Endothelial cell of umbilical vein (primary cell): ENCODE measurements around the gene RBM20. TPM values are rescaled to one million over a fixed set of nuclear protein-coding genes. Genes with fewer than 3 reads are reported as not detected.

Source experiments
- BruUV-seq: library from RNA; stranded (reverse); fragments of 400-500 nt; replicated peaks from 2 replicates; lab custom pipeline; 2021; lab: Mats Ljungman, UMichigan
- CTCF ChIA-PET: fragments of 300-600, 350-600 bp; sonication (Branson Sonifier 250); formaldehyde crosslinking; loops from one replicate; lab custom pipeline; 2021; ENCODE audit warnings: antibody characterized with exemption, inconsistent platforms; lab: Charles Lee
- POLR2A ChIA-PET: fragments of 300-600, 350-600 bp; sonication (Branson Sonifier 250); formaldehyde crosslinking; loops from one replicate; lab custom pipeline; 2021; ENCODE audit warnings: antibody characterized with exemption, inconsistent platforms; lab: Charles Lee
- DNase-seq: peaks from one replicate; pipeline ENCODE4 v3.0.0-alpha.2; 2011; ENCODE audit warnings: low read depth, low spot score
- FAIRE-seq: peaks from 2 replicates; lab custom pipeline; 2011; peaks lifted over from hg19 to GRCh38; lab: Jason Lieb, UNC
- H2AFZ ChIP-seq: 2 replicates; pipeline ENCODE4 v1.6.0; 2012; ENCODE audit warnings: low read depth, low read length, control low read depth, inconsistent platforms
- H3K27ac ChIP-seq: 2 replicates; pipeline ENCODE4 v1.5.1; 2011; ENCODE audit warnings: low read depth, mild to moderate bottlenecking, control low read depth, low read length, moderate library complexity; ENCODE audit not compliant: insufficient read depth
- H3K27me3 ChIP-seq, 2 experiments: 2 replicates each; pipeline versions ENCODE4 v1.6.0 to v1.6.1; 2011; ENCODE audit warnings: low read length in 2 of 2, mixed read lengths in 1 of 2; ENCODE audit not compliant: control insufficient read depth in 2 of 2, insufficient read depth in 2 of 2
- H3K36me3 ChIP-seq, 2 experiments: 2 replicates in 1 of 2; 3 replicates in 1 of 2; pipeline ENCODE4 v1.5.1; 2011; ENCODE audit warnings: low read length in 2 of 2, mild to moderate bottlenecking in 1 of 2, moderate library complexity in 1 of 2; ENCODE audit not compliant: control insufficient read depth in 2 of 2, insufficient read depth in 2 of 2; ENCODE audit errors: extremely low read depth in 1 of 2
- H3K4me1 ChIP-seq: 3 replicates; pipeline ENCODE4 v1.5.1; 2011; ENCODE audit warnings: mild to moderate bottlenecking, low read length; ENCODE audit not compliant: control insufficient read depth, insufficient read depth; ENCODE audit errors: extremely low read depth
- H3K4me2 ChIP-seq: 2 replicates; pipeline ENCODE4 v1.6.1; 2011; ENCODE audit warnings: low read length, control low read depth, mixed read lengths; ENCODE audit not compliant: insufficient read depth
- H3K4me3 ChIP-seq, 3 experiments: fragments of 200-600 bp in 1 of 3; sonication (generic), shearing (Covaris generic) in 1 of 3; replicated peaks in 1 of 3; 2 replicates each; pipeline ENCODE4 v1.5.1; 2011 to 2016; ENCODE audit warnings: control low read depth in 3 of 3, low read length in 3 of 3, mild to moderate bottlenecking in 2 of 3, inconsistent platforms in 1 of 3, low read depth in 1 of 3, moderate library complexity in 1 of 3; ENCODE audit not compliant: insufficient read depth in 1 of 3
- H3K79me2 ChIP-seq: 2 replicates; pipeline ENCODE4 v1.6.0; 2012; ENCODE audit warnings: low read length, inconsistent platforms; ENCODE audit not compliant: control insufficient read depth, insufficient read depth
- H3K9ac ChIP-seq: replicated peaks from 2 replicates; pipeline ENCODE3; 2011; ENCODE audit warnings: low read length, control low read depth; ENCODE audit not compliant: insufficient read depth; ENCODE audit errors: extremely low read depth
- H3K9me1 ChIP-seq: replicated peaks from 3 replicates; pipeline ENCODE4 v1.6.0; 2011; ENCODE audit warnings: mild to moderate bottlenecking, low read length; ENCODE audit not compliant: control insufficient read depth, insufficient read depth; ENCODE audit errors: extremely low read depth
- H3K9me3 ChIP-seq: replicated peaks from 2 replicates; pipeline ENCODE4 v1.5.1; 2012; ENCODE audit warnings: low read length, inconsistent platforms; ENCODE audit not compliant: control insufficient read depth, insufficient read depth
- H4K20me1 ChIP-seq: replicated peaks from 2 replicates; pipeline ENCODE3; 2011; ENCODE audit warnings: mild to moderate bottlenecking, low read length; ENCODE audit not compliant: control insufficient read depth, insufficient read depth; ENCODE audit errors: extremely low read depth
- CTCF ChIP-seq, 2 donors: IDR thresholded peaks; 1 replicate in 1 of 2; 2 replicates in 1 of 2; pipeline ENCODE4 v1.5.1; 2011; ENCODE audit warnings: low read length in 2 of 2, mild to moderate bottlenecking in 2 of 2, moderate library complexity in 2 of 2, control low read depth in 1 of 2, inconsistent platforms in 1 of 2, low read depth in 1 of 2; ENCODE audit not compliant: insufficient read depth in 1 of 2; ENCODE audit errors: extremely low read depth in 1 of 2
- EZH2 ChIP-seq: IDR thresholded peaks from 2 replicates; pipeline ENCODE4 v1.6.1; 2012; ENCODE audit warnings: borderline replicate concordance, low read depth, mild to moderate bottlenecking, moderate library complexity, low read length, inconsistent platforms; ENCODE audit not compliant: severe bottlenecking
- FOS ChIP-seq: IDR thresholded peaks from 2 replicates; pipeline ENCODE4 v1.6.1; 2011; ENCODE audit warnings: mild to moderate bottlenecking, low read length, moderate library complexity, borderline replicate concordance; ENCODE audit not compliant: insufficient read depth
- GATA2 ChIP-seq: IDR thresholded peaks from 2 replicates; pipeline ENCODE4 v1.7.0; 2011; ENCODE audit warnings: low read depth, mild to moderate bottlenecking, moderate library complexity, mixed read lengths, low read length; ENCODE audit not compliant: insufficient read length, insufficient read depth
- JUN ChIP-seq: IDR thresholded peaks from 2 replicates; pipeline ENCODE4 v1.6.1; 2011; ENCODE audit warnings: borderline replicate concordance, low read depth; ENCODE audit not compliant: insufficient read length, insufficient read depth
- MAX ChIP-seq: IDR thresholded peaks from 2 replicates; pipeline ENCODE4 v1.6.1; 2011; ENCODE audit not compliant: insufficient read depth, insufficient read length
- MYC ChIP-seq: IDR thresholded peaks from one replicate; pipeline ENCODE4 v1.6.1; 2011; ENCODE audit warnings: mild to moderate bottlenecking, low read depth, low read length
- POLR2A ChIP-seq: IDR thresholded peaks from 2 replicates; pipeline ENCODE4 v1.6.1; 2012; ENCODE audit warnings: low read depth, mild to moderate bottlenecking, control low read depth, low read length
- POLR2AphosphoS5 ChIP-seq: IDR thresholded peaks from 2 replicates; pipeline ENCODE4 v1.6.1; 2012; ENCODE audit warnings: low read depth, mild to moderate bottlenecking, control low read depth, low read length, moderate library complexity; ENCODE audit not compliant: insufficient read depth
- dilution Hi-C: fragments of 300-500 bp; cut with MboI; formaldehyde crosslinking; loops from one replicate; pipeline ENCODE4 v1.15.0; 2019; ENCODE audit warnings: low sequenced_read_pairs; ENCODE audit not compliant: extremely low pct_ligation_motif_present
- intact Hi-C: fragments of 100-400 bp; cut with micrococcal nuclease; formaldehyde crosslinking; loops from one replicate; pipeline ENCODE4 v1.10.0; 2022
- polyA plus RNA-seq, 4 experiments: library from polyadenylated mRNA; depleted of rRNA in 3 of 4; stranded (reverse) in 3 of 4; unstranded in 1 of 4; fragments of >200 nt; gene quantifications; 2 replicates each; pipeline versions ENCODE4 v1.2.1 to v1.2.3, GENCODE V29; 2011 to 2012; ENCODE audit warnings: missing spikeins in 1 of 4
- total RNA-seq: library from RNA; stranded (reverse); gene quantifications from 2 replicates; pipeline ENCODE4 v1.2.3, GENCODE V29; 2021

The RBM20 gene
- total and polyA plus RNA-seq, 2 donors (not counting 3 experiments of a cell fraction or from before 2014, with no cell fraction given) = 0.04 TPM; not detected in 1

GRCh38 chr10:110781139-110781538 lies 137.0 kb downstream of the RBM20 start:
- POLR2A ChIA-PET = no interaction called here
- H3K27me3 ChIP-seq = peaks cover 0 to 8% of the 10 kb centered on the region in 2 experiments
- no peak overlapping the region for H3K27ac ChIP-seq
- H2AFZ ChIP-seq = no peak overlapping the region
- no peaks in the 10 kb centered on the region for H3K9me1 ChIP-seq
- H3K4me2 ChIP-seq = no peak overlapping the region
- H3K79me2 ChIP-seq = no peaks in the 10 kb centered on the region
- TF ChIP-seq MYC (no peak), FOS (no peak), POLR2A (no peak), JUN (no peak), MAX (no peak), EZH2 (no peak), GATA2 (no peak), POLR2AphosphoS5 (no peak), CTCF (IDR thresholded peaks at IDR 0.05; ENCODE audit: extremely low read depth in 1 of 2, insufficient read depth in 1 of 2, low read depth in 1 of 2, low read length in 2 of 2) (no peak)
- no peak overlapping the region for H3K4me3 ChIP-seq
- dilution Hi-C loops (no loop called here), intact Hi-C loops (no loop called here)
- BruUV-seq = no TSS peak
- no peak overlapping the region for H3K9ac ChIP-seq
- no peak for FAIRE-seq
- no peaks in the 10 kb centered on the region for H3K36me3 ChIP-seq
- H3K4me1 ChIP-seq = no peaks in the 10 kb centered on the region
- CTCF ChIA-PET = interaction anchor here (1.6 kb wide), 1 partner anchor 97 kb away, joined by 3 read pairs; no protein-coding TSS in a partner anchor
- no peaks in the 10 kb centered on the region for H4K20me1 ChIP-seq
- DNase-seq = no peak
- H3K9me3 ChIP-seq = no peaks in the 10 kb centered on the region
